Cardiac fibroblast (primary cell): ENCODE data around the gene GNS.
A peak's percentile ranks its signal among the peaks of the same experiment; 100 is the strongest.

Experiments used
- DNase-seq, 2 donors: peaks; one replicate each; pipeline versions ENCODE4 v3.0.0 to v3.0.0-alpha.2; 2010; ENCODE audit warnings: low read depth in 2 of 2
- H3K4me3 ChIP-seq, 2 donors: replicated peaks in 1 of 2; 1 replicate in 1 of 2; 2 replicates in 1 of 2; pipeline ENCODE4 v1.5.1; 2011; ENCODE audit warnings: low read depth in 2 of 2, low read length in 2 of 2, mild to moderate bottlenecking in 2 of 2, moderate library complexity in 1 of 2
- CTCF ChIP-seq: IDR thresholded peaks from one replicate; pipeline ENCODE4 v1.5.1; 2011; ENCODE audit warnings: low read depth, mild to moderate bottlenecking, low read length, inconsistent platforms

Gene GNS

DNA sequence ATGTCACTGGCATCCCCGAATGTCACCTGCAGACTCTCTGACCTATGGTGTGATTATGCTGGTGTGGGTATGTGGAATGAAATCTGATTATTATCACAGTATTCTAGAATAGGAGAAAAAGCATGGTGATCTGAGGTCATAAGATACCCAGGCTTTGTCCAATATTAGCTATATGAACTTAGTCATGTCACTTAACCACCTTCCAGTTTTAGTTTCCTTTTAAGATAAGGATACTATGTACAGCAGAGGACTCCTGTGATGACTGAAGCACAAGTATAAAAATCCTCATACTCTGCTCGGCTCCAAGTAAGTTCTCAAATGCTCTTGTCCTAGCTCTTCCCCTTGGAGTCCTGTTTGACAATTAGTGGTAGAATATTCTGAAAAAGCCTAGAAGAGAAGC is 2.8 kb downstream of the GNS start:
- no peak for DNase-seq
- no peak overlapping the region for H3K4me3 ChIP-seq
- TF ChIP-seq CTCF = no peak

GRCh38 chr12:64753427-64753826 is 5.8 kb downstream of the GNS start:
- H3K4me3 ChIP-seq = no peak overlapping the region
- no peak for TF ChIP-seq CTCF
- no peak for DNase-seq

GRCh38 chr12:64752833-64753238 is 6.4 kb downstream of the GNS start:
- no peak overlapping the region for H3K4me3 ChIP-seq
- no peak for TF ChIP-seq CTCF
- DNase-seq = peak in 1 of 2 donors; percentile 42

GRCh38 chr12:64752032-64752431 is 7.2 kb downstream of the GNS start:
- no peak for TF ChIP-seq CTCF
- no peak overlapping the region for H3K4me3 ChIP-seq
- DNase-seq = no peak

DNA sequence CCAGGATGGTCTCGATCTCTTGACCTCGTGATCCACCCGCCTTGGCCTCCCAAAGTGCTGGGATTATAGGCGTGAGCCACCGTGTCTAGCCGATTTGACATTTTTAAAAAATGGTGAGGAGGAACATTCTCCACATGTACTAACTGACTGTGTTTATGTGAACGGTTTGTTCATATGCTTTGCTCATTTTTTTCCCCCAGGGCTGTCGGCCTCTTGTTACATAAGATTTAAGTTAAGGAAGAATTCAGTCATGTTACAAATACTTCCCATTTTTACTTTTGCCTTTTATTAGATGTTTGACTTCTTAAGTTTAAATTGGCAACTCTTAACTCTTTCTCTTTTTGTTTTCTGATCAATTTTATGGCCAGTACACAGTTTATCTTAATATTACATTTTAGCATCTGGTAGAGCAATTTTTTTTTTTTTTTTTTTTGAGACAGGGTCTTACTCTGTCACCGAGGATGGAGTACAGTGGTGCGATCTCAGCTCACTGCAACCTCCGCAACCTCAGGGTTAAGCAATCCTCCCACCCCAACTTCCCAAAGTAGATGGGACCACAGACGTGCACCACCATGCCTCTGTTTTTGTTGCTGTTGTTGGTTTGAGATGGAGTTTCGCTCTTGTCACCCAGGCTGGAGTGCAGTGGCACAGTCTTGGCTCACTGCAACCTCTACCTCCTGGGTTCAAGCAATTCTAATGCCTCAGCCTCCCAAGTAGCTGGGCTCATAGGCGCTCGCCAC is 9.6 kb downstream of the GNS start:
- H3K4me3 ChIP-seq = no peak overlapping the region
- TF ChIP-seq CTCF = no peak
- DNase-seq = no peak

DNA sequence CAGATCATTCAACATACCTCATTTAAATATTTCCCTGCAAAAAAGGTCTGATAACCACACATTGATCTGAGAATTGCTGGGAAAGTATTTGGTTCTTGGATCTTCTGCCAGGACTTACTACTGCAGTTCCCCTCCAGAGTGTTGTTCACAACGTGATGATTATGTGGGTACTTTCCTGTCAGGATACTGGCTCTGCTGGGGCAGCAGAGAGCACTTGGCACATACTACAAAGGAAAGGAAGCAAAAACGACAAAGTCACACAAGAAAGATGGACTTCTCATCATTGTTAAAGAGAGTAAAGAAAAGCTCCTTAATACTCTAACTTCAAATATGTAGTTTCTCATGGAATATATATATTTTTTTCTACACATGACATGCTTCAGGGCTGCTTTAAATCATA is 11.5 kb downstream of the GNS start:
- no peak for TF ChIP-seq CTCF
- no peak overlapping the region for H3K4me3 ChIP-seq
- DNase-seq = no peak

DNA sequence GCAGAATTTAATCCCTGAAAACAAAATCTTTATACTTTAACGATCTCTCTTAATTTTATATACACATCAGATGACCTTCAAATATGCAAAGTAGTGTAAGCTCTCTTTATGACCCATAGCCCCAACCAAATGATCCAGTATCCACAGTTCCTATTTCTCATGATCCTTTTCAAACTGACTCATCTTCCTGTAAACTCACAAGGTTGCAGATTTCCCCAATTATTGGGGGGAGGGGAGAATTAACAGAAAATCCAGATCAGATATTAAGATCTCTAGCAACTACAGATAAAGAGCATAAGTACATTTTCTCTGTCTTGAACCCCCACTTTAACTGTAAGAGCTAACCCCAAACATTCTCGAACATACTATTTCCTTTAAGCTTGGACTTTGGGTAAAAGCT is 12.5 kb downstream of the GNS start:
- DNase-seq = peak in 1 of 2 donors; percentile 57
- TF ChIP-seq CTCF = no peak
- H3K4me3 ChIP-seq = no peak overlapping the region
